Measurements from ENCODE around the gene SFRP5. TPM values are rescaled to one million over a fixed set of nuclear protein-coding genes. Genes with fewer than 3 reads are reported as not detected.

The SFRP5 gene
- total RNA-seq, 1 experiment from 2014 or later, result 3.5 TPM

DNA sequence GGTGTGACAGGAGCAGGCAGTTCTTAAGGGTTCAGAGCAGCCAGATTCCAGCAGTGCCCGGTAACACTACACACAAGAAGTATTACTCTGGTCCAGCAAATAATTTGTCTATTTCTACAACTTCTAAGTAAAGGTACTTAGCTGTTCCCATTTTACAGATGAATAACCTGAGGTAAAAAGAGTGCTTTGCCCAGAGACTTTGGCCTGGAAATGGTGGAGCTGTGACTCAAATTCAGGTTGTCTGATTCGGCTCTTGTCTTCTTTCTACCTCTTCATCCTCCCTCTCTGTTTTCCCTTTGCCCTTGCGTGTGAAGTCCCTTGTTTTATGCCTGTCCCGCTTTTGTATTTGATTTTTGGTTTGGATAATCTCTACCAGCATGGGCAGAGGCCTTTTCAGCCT is 17.1 kb downstream of the SFRP5 start:
- no peaks in the 10 kb centered on the region for H3K27me3 Mint-ChIP-seq (ENCODE audit: low read depth)
- ChIA-PET CTCF (interaction anchor here (0.7 kb wide), 1 partner anchor 114 kb away, joined by 3 read pairs; no protein-coding TSS in a partner anchor), POLR2A (no interaction called here)
- H3K27ac Mint-ChIP-seq, result no peak overlapping the region
- H3K4me1 Mint-ChIP-seq, result no peaks in the 10 kb centered on the region
- peaks cover 49% of the 10 kb centered on the region for H3K36me3 Mint-ChIP-seq
- TF ChIP-seq USF1 (CRISPR knock-in tag; IDR thresholded peaks at IDR 0.05), result no peak
- TF ChIP-seq NFATC4 (CRISPR knock-in tag; IDR thresholded peaks at IDR 0.05), result no peak
- TF ChIP-seq ZNF121 (CRISPR knock-in tag; IDR thresholded peaks at IDR 0.05), result no peak
- TF ChIP-seq, protein P1, sequence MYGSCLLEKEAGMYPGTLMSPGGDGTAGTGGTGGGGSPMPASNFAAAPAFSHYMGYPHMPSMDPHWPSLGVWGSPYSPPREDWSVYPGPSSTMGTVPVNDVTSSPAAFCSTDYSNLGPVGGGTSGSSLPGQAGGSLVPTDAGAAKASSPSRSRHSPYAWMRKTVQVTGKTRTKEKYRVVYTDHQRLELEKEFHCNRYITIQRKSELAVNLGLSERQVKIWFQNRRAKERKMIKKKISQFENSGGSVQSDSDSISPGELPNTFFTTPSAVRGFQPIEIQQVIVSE (CRISPR knock-in tag; IDR thresholded peaks at IDR 0.05; ENCODE audit: borderline replicate concordance), result no peak
- ATAC-seq, result no peak
- no peak overlapping the region for H3K4me3 Mint-ChIP-seq
- no peak for DNase-seq (ENCODE audit: low spot score)
- H3K9me3 Mint-ChIP-seq, result no peaks in the 10 kb centered on the region

DNA sequence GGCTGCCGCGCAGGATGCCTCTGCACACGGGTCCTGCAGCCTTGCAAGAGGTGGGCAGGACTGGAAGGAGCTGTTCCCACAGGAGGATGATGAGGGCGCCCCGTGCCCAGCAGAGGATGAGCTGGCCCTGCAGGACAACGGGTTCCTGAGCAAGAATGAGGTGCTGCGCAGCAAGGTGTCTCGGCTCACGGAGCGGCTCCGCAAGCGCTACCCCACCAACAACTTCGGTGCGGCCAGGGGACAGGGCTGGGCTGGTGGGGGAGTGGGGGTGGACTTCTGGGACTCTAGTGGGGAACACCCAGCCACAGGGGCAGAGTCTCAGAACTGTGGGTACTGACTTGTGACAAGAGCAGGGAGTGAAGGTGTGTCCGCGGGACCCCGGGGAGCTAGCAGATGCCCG is 18.8 kb downstream of the SFRP5 start:
- Mint-ChIP-seq H3K27ac (no peak overlapping the region), H3K27me3 (ENCODE audit: low read depth) (no peaks in the 10 kb centered on the region), H3K36me3 (peaks cover 50% of the 10 kb centered on the region), H3K4me3 (no peak overlapping the region), H3K4me1 (no peaks in the 10 kb centered on the region), H3K9me3 (no peaks in the 10 kb centered on the region)
- no peak for ATAC-seq
- POLR2A ChIA-PET, result interaction anchor here (0.6 to 0.7 kb wide), 2 partner anchors 75 to 163 kb away, joined by 3 to 4 read pairs; no protein-coding TSS in a partner anchor
- CTCF ChIA-PET, result no interaction called here
- TF ChIP-seq HMGXB4 (CRISPR knock-in tag; IDR thresholded peaks at IDR 0.05) (no peak), AR (CRISPR knock-in tag; IDR thresholded peaks at IDR 0.05) (no peak), MLX (CRISPR knock-in tag; IDR thresholded peaks at IDR 0.05) (no peak), OVOL2 (CRISPR knock-in tag; IDR thresholded peaks at IDR 0.05; ENCODE audit: borderline replicate concordance) (no peak), JUN (CRISPR knock-in tag; IDR thresholded peaks at IDR 0.05) (no peak), ZNF671 (CRISPR knock-in tag; IDR thresholded peaks at IDR 0.05) (no peak), ZNF232 (CRISPR knock-in tag; IDR thresholded peaks at IDR 0.05) (no peak), USF1 (CRISPR knock-in tag; IDR thresholded peaks at IDR 0.05) (no peak), NFATC4 (CRISPR knock-in tag; IDR thresholded peaks at IDR 0.05) (no peak)
- TF ChIP-seq, protein P2, sequence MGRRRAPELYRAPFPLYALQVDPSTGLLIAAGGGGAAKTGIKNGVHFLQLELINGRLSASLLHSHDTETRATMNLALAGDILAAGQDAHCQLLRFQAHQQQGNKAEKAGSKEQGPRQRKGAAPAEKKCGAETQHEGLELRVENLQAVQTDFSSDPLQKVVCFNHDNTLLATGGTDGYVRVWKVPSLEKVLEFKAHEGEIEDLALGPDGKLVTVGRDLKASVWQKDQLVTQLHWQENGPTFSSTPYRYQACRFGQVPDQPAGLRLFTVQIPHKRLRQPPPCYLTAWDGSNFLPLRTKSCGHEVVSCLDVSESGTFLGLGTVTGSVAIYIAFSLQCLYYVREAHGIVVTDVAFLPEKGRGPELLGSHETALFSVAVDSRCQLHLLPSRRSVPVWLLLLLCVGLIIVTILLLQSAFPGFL (CRISPR knock-in tag; IDR thresholded peaks at IDR 0.05; ENCODE audit: borderline replicate concordance), result no peak
- DNase-seq (ENCODE audit: low spot score), result no peak

DNA sequence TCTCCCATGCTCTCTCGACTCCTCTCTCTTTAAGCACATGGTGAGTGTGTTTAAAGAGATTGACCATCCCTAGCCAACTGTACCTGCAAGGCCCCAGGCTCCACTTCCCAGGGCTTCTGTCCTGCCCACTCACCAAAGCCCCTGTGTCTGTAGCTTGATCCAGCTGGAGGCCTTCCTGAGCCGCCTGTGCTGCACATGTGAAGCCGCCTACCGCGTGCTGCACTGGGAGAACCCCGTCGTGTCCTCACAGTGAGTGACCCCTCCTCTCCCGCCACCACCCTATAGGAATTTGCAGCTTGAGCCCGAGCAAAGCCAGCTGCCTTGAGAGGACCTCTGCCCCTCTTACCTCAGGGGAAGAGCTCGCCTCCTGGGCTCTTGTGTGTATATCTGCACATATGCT is 23.7 kb downstream of the SFRP5 start:
- CTCF ChIA-PET, result interaction anchor here (0.5 to 1.6 kb wide), 3 partner anchors 14 to 39 kb away, joined by 3 to 6 read pairs (median 5); no protein-coding TSS in a partner anchor
- no peak for DNase-seq (ENCODE audit: low spot score)
- ATAC-seq, result no peak
- Mint-ChIP-seq H3K4me1 (no peaks in the 10 kb centered on the region), H3K27me3 (ENCODE audit: low read depth) (no peaks in the 10 kb centered on the region), H3K27ac (no peak overlapping the region), H3K9me3 (no peaks in the 10 kb centered on the region), H3K4me3 (no peak overlapping the region), H3K36me3 (peaks cover 49% of the 10 kb centered on the region)
- POLR2A ChIA-PET, result no interaction called here
- TF ChIP-seq RORB (CRISPR knock-in tag; IDR thresholded peaks at IDR 0.05) (no peak), ZBTB43 (CRISPR knock-in tag; IDR thresholded peaks at IDR 0.05) (no peak), ELF4 (CRISPR knock-in tag; IDR thresholded peaks at IDR 0.05; ENCODE audit: low read depth) (no peak), MXD4 (CRISPR knock-in tag; IDR thresholded peaks at IDR 0.05; ENCODE audit: borderline replicate concordance) (no peak), JUN (CRISPR knock-in tag; IDR thresholded peaks at IDR 0.05) (no peak)
- TF ChIP-seq, protein P3, sequence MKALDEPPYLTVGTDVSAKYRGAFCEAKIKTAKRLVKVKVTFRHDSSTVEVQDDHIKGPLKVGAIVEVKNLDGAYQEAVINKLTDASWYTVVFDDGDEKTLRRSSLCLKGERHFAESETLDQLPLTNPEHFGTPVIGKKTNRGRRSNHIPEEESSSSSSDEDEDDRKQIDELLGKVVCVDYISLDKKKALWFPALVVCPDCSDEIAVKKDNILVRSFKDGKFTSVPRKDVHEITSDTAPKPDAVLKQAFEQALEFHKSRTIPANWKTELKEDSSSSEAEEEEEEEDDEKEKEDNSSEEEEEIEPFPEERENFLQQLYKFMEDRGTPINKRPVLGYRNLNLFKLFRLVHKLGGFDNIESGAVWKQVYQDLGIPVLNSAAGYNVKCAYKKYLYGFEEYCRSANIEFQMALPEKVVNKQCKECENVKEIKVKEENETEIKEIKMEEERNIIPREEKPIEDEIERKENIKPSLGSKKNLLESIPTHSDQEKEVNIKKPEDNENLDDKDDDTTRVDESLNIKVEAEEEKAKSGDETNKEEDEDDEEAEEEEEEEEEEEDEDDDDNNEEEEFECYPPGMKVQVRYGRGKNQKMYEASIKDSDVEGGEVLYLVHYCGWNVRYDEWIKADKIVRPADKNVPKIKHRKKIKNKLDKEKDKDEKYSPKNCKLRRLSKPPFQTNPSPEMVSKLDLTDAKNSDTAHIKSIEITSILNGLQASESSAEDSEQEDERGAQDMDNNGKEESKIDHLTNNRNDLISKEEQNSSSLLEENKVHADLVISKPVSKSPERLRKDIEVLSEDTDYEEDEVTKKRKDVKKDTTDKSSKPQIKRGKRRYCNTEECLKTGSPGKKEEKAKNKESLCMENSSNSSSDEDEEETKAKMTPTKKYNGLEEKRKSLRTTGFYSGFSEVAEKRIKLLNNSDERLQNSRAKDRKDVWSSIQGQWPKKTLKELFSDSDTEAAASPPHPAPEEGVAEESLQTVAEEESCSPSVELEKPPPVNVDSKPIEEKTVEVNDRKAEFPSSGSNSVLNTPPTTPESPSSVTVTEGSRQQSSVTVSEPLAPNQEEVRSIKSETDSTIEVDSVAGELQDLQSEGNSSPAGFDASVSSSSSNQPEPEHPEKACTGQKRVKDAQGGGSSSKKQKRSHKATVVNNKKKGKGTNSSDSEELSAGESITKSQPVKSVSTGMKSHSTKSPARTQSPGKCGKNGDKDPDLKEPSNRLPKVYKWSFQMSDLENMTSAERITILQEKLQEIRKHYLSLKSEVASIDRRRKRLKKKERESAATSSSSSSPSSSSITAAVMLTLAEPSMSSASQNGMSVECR (CRISPR knock-in tag; IDR thresholded peaks at IDR 0.05; ENCODE audit: borderline replicate concordance), result no peak
